GM21381 (cell line): ENCODE results near the gene OR52H1.

Source experiments
- ATAC-seq: cut with Tn5 transposase; IDR thresholded peaks from one replicate; pipeline ENCODE4 v1.9.1; 2021; ENCODE audit warnings: mild to moderate bottlenecking, moderate library complexity; ENCODE audit not compliant: unreplicated experiment

Gene OR52H1

GRCh38 chr11:5536482-5536881 is 11.9 kb downstream of the OR52H1 start:
- ATAC-seq: no peak

- ATAC-seq: no peak
Observed at GRCh38 chr11:5534046-5534445, 14.3 kb downstream of the OR52H1 start.

DNA sequence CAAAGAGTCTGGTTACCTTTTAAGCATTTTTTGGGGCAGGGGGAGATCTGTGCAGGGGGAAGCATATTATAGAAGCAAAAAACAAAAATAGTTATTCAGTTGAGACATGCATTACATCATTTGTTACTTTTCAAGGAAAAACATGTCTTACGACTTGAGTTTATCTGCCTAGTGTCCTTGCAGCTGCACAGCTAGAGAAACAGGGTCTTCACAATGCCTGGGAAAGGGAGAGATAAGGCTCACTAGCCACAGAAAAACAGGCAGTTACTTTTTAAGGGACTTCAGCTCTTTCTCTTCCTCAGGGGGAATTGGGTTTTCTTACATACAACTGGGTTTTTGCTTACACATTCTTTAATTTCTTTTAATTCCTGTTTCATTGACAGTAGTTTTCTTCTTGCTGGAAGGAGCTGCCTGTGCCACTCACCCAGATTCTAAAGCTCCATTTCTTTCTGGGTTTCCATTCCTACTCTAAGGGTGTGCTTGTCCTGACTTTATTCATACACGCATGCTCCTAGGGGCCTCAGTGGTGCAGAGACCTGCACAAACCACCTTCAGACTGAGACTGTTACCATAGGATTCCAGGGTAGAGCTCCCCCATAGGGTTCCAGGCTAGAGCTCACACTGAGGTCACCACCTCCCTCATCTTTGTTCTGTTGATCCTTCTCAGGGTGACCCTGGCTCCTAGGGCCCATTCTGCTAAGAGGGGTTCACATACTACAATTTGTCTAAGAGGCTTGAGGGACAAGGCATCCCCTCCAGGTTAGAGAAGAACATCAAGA is 17.1 kb downstream of the OR52H1 start:
- ATAC-seq: no peak

DNA sequence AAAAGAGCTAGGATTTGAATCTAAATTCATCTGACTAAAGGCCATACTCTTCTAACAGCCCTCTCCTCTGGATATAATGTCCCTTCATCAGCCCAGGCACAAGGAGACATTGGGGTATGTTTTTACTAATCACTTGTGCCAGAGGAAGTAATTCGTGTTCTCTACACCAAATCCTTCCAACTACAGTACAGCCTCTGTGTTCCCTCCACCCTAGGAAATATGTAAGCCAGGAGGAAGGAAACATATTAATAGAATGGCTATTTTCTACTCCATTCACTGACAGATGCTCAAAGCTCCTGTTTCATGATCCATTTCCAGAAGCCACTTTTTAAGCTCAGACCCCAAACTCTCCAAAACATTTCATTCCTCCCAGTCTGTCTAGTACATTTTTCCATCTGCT is 19.8 kb downstream of the OR52H1 start:
- no peak for ATAC-seq

DNA sequence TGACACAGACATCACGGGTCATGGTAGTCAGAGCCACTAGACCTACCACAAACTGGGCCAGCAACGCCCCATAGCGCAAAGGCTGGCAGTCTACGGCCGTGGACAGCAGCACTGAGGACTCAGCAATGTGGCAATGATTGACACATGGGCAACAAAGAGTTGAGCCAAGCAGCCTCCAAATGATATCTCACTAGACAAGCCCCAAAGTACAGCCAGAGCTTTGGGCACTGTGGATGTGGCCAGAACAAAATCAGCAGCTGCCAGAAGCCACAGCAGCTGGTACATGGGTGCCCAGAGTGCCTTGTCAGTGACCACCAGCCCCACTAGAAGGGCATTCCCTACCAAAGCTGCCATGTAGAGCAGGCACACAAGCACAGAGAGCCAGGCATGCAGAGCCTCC is 20.6 kb downstream of the OR52H1 start:
- no peak for ATAC-seq

GRCh38 chr11:5524756-5525155 is 23.6 kb downstream of the OR52H1 start:
- ATAC-seq: no peak

DNA sequence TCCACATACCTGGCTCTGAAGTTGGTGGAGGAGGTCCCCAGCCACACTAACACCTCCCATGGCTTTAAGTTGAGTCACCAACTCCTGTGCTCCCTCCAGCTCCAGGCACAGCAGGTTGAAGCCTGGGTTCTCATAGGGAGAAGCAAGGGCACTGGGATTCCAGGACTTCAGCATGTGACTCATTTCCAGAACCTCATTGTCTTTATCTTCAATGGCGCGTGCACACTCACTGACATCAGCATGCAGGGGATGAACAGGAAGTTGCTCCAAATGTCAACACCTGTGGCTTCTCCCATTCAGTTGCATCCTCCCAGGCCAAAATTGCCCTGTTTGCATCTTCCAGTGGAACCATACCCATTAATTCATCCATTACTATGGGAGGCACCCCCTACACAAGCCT is 26.0 kb downstream of the OR52H1 start:
- ATAC-seq: no peak

GRCh38 chr11:5521540-5521939 is 26.8 kb downstream of the OR52H1 start:
- ATAC-seq: no peak

DNA sequence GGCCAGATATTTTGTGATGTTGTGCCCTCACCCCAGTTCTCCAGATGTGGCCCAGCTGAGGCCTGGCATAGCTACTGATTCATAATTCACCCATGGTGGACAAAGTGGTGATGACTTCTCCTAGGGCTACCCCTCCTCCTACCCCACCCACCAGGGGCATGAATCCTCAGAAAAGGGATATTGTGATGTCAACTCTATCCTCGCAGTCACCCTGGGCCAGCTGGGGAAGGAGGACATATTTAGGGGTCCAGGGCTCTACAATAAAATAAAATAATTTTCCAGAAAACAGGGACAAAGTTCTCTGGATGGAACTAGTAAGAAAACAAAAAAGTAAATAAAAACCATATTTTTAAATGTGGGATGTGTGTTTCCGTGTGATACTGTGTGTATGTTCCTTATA is 31.7 kb downstream of the OR52H1 start, which contains the start of gene UBQLNL:
UBQLNL (minus strand) TSS at position 101 of the 400 bp plus-strand sequence. CDS start 258 bp downstream, outside the sequence.
- no peak for ATAC-seq

DNA sequence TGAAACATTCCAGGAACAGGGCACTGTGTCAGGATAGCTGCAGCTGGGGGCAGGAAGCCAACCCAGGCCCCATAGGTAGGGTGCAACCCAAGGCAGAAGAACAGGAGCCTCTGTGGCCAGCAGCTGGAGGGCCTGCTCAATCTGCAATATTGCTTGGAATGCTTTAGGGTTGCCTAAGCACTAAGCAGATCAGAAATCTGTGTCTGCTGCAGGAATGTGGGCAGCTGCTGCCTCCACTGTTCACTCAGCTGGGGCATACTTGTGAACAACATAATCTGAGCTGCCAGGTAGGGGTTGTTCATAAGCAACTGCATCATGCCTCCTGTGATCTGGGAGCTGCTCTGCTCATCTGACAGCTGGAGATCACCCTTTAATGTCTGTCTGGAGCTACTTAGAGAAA is 33.5 kb downstream of the OR52H1 start:
- no peak for ATAC-seq

DNA sequence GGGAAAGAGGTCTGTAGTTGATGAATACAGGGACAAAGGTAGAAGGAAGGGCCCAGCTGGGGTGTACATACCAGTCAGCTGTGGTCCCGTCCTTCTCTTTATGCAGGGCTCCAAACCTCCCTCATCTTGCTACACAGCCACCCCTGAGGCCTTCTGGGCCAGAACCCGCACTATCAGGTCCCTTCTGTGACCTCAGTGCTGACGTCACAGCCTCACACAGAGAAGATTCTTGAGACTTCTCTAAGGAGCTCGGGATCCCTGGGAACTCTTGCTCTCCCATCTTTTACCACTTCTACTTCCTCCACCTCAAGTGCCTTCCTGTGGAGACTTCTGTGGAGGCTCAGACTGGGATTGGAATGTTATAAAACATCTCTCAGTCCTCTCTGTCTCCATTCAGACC is 38.5 kb downstream of the OR52H1 start, which contains the start of gene UBQLN3:
UBQLN3 (minus strand) TSS at position 155 of the 400 bp plus-strand sequence. CDS start 399 bp downstream, outside the sequence.
- no peak for ATAC-seq

DNA sequence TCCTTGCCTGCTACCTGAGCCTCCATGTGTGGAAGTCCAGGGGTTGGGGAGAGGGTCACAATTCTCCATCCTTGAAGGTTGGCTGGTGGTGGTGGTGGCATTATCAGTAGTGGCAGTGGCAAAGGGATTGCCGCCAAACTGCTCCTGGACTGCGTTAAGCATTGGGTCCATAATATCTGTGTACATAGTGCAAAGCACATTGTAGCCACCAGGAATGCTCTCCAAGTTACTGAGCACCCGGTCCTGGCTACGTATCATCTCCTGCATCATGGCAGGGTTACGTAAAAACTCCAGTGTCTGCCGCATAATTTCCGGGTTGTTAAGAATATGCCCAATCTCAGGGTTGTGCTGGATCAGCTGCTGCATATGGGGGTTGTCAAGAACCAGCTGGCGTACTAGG is 39.7 kb downstream of the OR52H1 start:
- no peak for ATAC-seq

GRCh38 chr11:5507933-5508305 is 40.4 kb downstream of the OR52H1 start:
- ATAC-seq: no peak

GRCh38 chr11:5507177-5507932 is 41.0 kb downstream of the OR52H1 start:
- ATAC-seq: no peak

DNA sequence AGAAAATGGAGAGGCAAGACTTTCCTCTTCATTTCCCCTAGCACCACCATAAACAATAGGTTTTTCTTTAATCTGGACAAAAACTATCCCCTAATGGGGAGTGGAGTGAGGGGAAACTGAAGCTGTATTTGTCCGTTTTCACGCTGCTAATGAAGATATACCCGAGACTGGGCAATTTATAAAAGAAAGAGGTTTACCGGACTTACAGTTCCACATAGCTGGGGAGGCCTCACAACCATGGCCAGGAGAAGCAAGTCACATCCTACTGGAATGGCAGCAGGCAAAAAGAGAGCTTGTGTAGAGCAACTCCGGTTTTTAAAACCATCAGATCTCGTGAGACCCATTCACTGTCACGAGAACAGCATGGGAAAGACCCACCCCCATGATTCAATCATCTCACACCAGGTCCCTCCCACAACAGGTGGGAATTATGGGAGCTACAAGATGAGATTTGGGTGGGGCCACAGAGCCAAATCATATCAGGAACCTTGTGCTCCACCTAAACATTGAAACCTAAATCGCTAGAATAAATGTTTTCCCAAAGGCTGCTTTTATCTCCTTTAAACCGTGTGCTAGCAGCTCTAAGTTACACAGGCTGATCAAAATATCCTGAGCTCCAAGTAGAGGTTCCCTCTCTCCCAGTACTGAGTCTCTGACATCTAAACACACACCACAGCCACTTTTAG is 42.8 kb downstream of the OR52H1 start:
- no peak for ATAC-seq

DNA sequence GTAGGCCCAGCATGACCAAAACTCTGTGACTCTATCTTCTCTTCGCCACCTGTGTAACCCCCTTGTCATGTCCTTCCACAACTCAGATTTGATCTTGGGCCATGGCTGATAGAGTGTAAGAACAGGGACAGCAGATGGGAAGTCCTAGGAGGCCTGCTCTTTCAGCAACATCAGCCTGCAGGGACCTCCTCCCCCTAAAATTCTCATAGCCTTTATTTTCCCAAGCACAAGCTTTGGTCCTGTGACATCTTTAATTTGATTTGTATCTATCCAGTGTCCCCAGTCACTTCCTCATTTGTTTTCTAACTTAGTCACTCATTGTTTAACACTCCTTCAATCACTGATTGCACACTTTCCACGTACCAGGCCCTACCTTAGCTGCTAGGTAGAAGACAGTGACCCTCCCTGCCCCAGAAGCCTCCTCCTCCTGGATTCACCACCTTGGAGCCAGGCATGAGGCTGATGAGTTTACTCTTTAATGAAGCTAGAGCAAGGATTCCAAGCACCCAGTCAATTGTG is 43.9 kb downstream of the OR52H1 start:
- no peak for ATAC-seq

DNA sequence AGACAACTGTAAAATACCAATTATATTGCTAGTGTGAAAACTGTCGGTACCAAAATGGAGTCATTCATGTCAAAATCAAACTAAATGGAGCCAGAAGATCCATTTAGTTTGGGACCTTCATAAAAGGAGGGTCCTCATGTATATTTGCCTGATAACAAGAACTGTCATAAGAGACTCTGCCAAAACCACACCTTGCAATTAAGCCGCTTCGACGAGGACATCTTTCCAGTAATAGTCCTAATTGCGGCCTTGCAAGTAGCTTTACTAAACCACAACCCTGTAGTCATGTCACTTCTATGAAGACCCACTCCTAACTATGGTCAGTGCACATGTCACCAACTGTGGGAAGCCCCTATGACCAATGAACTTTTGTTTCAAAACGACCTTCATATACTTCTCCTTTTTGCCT is 47.9 kb downstream of the OR52H1 start:
- no peak for ATAC-seq

DNA sequence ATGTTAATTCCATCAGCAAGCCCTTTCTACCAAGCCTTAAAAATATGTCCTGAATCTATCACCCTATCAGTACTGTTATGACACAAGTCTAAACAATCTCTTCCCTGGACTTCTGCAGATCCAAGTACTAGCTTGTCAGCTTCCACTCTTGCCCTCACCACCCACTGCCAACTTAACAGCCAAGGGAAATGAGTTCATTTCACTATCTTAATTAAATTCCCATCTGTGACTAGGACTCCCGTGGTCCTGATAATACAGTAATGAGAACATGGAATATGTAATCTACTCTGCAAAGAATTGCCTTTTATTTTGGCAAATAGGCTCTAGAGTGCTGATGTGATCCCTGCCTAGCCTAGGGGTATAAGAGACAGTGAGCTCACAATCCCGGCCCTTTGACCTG is 48.7 kb downstream of the OR52H1 start:
- no peak for ATAC-seq
